ENCODE results near the gene XRCC4. TPM values are rescaled to one million over a fixed set of nuclear protein-coding genes. Genes with fewer than 3 reads are reported as not detected.

Gene XRCC4
- total and polyA plus RNA-seq, 12 donors, result 2.4 to 15.8 (median 6.3) TPM

DNA sequence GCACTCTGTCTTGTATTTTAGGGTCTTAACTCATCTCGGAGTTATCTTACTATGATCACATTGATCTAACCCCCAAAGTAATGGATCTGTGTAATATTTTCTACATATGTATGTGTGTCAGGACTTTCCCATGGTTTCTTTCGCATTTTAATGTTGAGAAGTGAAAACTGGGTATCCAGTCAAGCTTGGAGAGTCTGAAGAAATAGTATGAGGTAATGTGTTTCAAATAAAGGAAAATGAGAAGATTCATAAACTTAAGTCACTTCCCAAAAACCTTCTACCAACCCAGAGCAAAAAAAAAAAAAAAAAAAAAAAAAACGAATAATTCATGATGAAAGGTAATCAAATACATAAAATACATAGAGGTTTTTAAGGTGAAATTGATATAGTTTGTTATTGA lies 206.4 kb downstream of the XRCC4 start:
- no peak overlapping the region for H3K27ac ChIP-seq
- WGBS, 4 donors, result 82 to 87% (median 85%) methylated on average over 3 of the region's 3 CpGs
- H3K4me1 ChIP-seq (replicated peaks in 1 of 2), result no peaks in the 10 kb centered on the region
- H3K36me3 ChIP-seq (replicated peaks in 1 of 2), result no peaks in the 10 kb centered on the region
- TF ChIP-seq, protein P1, sequence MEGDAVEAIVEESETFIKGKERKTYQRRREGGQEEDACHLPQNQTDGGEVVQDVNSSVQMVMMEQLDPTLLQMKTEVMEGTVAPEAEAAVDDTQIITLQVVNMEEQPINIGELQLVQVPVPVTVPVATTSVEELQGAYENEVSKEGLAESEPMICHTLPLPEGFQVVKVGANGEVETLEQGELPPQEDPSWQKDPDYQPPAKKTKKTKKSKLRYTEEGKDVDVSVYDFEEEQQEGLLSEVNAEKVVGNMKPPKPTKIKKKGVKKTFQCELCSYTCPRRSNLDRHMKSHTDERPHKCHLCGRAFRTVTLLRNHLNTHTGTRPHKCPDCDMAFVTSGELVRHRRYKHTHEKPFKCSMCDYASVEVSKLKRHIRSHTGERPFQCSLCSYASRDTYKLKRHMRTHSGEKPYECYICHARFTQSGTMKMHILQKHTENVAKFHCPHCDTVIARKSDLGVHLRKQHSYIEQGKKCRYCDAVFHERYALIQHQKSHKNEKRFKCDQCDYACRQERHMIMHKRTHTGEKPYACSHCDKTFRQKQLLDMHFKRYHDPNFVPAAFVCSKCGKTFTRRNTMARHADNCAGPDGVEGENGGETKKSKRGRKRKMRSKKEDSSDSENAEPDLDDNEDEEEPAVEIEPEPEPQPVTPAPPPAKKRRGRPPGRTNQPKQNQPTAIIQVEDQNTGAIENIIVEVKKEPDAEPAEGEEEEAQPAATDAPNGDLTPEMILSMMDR (IDR thresholded peaks at IDR 0.05), result no peak
- TF ChIP-seq POLR2A (IDR thresholded peaks at IDR 0.05), result no peak
- H3K9me3 ChIP-seq (replicated peaks in 1 of 3), result peaks cover 0 to 3% (median 0%) of the 10 kb centered on the region in 3 donors
- H3K27me3 ChIP-seq, result no peaks in the 10 kb centered on the region
- H3K4me3 ChIP-seq, result no peak overlapping the region
- no peak for DNase-seq
- intact Hi-C loops (cut with DNase I), result no loop called here

DNA sequence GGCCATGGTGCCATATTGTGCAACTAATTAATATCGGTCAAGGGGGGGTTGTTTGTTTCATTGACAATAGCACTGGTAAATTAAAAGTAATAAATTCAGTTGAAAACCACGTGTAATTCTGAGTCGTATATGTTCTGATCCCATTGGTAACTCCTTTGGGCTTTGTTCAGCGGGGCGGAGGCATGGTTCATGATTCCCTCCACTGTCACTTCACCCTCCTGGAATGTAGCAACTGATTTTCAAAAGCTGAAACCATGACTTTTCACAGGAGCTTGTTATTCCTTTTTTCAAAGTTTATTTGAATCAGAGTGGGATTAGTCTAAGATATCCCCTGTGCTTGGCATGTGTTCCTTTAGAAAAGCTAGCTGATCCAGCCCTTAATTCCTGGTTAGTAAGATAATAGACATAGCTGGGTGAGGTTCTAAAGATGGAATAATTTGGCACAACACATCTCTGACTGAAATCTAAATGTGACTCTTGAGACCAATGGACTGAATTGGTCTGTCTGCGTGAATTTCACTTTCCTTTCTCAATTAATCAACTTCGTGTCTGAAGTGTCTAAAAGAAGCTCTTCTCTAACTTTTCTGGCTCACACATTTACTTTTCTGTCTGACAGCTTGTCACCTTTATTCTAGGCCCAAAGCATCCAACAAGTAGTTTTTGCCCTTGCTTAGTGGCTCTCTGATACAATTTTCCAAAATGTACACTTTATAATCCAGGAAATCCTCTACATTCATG lies 208.5 kb downstream of the XRCC4 start:
- no peaks in the 10 kb centered on the region for H3K36me3 ChIP-seq (replicated peaks in 1 of 2)
- TF ChIP-seq, protein P1 (IDR thresholded peaks at IDR 0.05), result no peak
- no peak for TF ChIP-seq POLR2A (IDR thresholded peaks at IDR 0.05)
- WGBS, 4 donors, result 83 to 92% (median 91%) methylated on average over 7 of the region's 7 CpGs
- DNase-seq, result no peak
- H3K27me3 ChIP-seq, result no peaks in the 10 kb centered on the region
- no peak overlapping the region for H3K27ac ChIP-seq
- no peak overlapping the region for H3K4me3 ChIP-seq
- H3K4me1 ChIP-seq (replicated peaks in 1 of 2), result no peaks in the 10 kb centered on the region
- H3K9me3 ChIP-seq (replicated peaks in 1 of 3), result peaks cover 0 to 3% (median 0%) of the 10 kb centered on the region in 3 donors
- intact Hi-C loops (cut with DNase I), result no loop called here

DNA sequence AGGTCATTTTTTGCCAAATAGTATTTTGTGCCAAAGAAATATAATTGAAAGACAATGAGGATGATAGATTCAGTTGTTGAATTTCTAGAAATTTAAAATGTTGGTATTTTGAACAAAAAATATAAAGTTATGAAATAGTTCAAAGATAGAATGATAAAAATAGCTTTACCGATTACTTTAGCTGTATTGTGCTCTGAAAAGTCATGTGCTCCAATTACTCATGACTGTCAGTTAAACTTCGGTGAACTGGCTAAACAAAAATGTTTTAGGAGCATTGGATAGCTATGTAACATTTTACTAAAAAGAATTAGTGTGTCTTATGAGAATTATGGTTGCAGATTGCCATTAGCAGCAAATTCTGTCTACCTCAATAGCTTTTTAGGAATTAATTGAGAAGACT lies 216.9 kb downstream of the XRCC4 start:
- intact Hi-C loops (cut with DNase I), result no loop called here
- Histone ChIP-seq H3K4me1 (replicated peaks in 1 of 2) (peaks cover 3 to 5% of the 10 kb centered on the region in 2 donors), H3K27me3 (no peaks in the 10 kb centered on the region), H3K9me3 (replicated peaks in 1 of 3) (peaks cover 0 to 9% (median 0%) of the 10 kb centered on the region in 3 donors), H3K4me3 (no peak overlapping the region), H3K27ac (no peak overlapping the region), H3K36me3 (replicated peaks in 1 of 2) (no peaks in the 10 kb centered on the region)
- no peak for DNase-seq
- TF ChIP-seq POLR2A (IDR thresholded peaks at IDR 0.05), result no peak
- TF ChIP-seq, protein P1 (IDR thresholded peaks at IDR 0.05), result no peak
- 23 to 38% (median 28%) methylated on average over 2 of the region's 2 CpGs for WGBS, 4 donors

DNA sequence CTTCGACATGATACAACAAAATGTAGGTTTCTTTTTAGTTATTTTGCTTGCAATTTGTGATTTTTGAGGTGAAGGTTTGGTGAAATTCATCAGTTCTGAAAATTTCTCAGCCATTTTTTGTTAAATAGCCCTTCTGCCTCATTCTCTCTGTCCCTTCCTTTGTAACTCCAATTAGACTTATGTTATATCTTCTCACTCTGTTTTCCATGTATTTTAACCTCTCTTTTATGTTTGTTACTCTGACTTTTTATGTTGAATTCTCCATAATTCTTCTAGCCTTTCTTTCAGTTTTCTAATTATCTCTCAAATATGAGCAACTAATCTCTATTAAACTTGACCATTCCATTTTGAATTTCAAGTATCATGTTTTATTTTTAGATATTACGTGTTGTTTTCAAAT lies 222.0 kb downstream of the XRCC4 start:
- 84 to 94% (median 90%) methylated on average over 2 of the region's 2 CpGs for WGBS, 4 donors
- H3K27ac ChIP-seq, result no peak overlapping the region
- H3K27me3 ChIP-seq, result no peaks in the 10 kb centered on the region
- intact Hi-C loops (cut with DNase I), result no loop called here
- peaks cover 0 to 3% of the 10 kb centered on the region in 2 donors for H3K4me1 ChIP-seq (replicated peaks in 1 of 2)
- H3K9me3 ChIP-seq (replicated peaks in 1 of 3), result peaks cover 0 to 9% (median 7%) of the 10 kb centered on the region in 3 donors
- DNase-seq, result no peak
- TF ChIP-seq, protein P1 (IDR thresholded peaks at IDR 0.05), result no peak
- no peaks in the 10 kb centered on the region for H3K36me3 ChIP-seq (replicated peaks in 1 of 2)
- no peak overlapping the region for H3K4me3 ChIP-seq

Data from adrenal gland (tissue), 12 donors.